HCT116 (cell line): ENCODE data around the gene MISP3. TPM values are rescaled to one million over a fixed set of nuclear protein-coding genes. Genes with fewer than 3 reads are reported as not detected.

Experiments
- ATAC-seq: fragments of 200-7000 bp; cut with Tn5 transposase; 2 replicates; pipeline ENCODE4 v1.9.1; 2020; ENCODE audit warnings: mild to moderate bottlenecking, moderate library complexity
- BruUV-seq: library from RNA; stranded (reverse); fragments of 400-500 nt; replicated peaks from 2 replicates; lab custom pipeline; 2021; lab: Mats Ljungman, UMichigan
- CTCF ChIA-PET: fragments of 300-600 bp; sonication (Branson Sonifier 250); formaldehyde crosslinking; loops from one replicate; lab custom pipeline; 2021; ENCODE audit warnings: antibody characterized with exemption; lab: Charles Lee
- POLR2A ChIA-PET: fragments of 300-600, 350-600 bp; sonication (Branson Sonifier 250); formaldehyde crosslinking; loops from one replicate; lab custom pipeline; 2021; ENCODE audit warnings: antibody characterized with exemption; lab: Charles Lee
- RAD21 ChIA-PET, 2 experiments: fragments of 300-600 bp; sonication (Branson Sonifier 250); formaldehyde crosslinking; loops; one replicate each; lab custom pipeline; 2023; ENCODE audit warnings: low total read pairs in 2 of 2; ENCODE audit not compliant: uncharacterized antibody in 2 of 2, unreplicated experiment in 2 of 2, low non-redundant PET in 1 of 2; lab: Charles Lee
- DNase-seq: peaks from one replicate; pipeline ENCODE4 v3.0.0-alpha.2; 2010; ENCODE audit warnings: low read depth, low spot score
- H2AFZ ChIP-seq: fragments of 200-600 bp; shearing (Covaris generic), sonication (generic); 2 replicates; pipeline ENCODE4 v1.6.1; 2017; ENCODE audit warnings: low read depth, mixed run types, mixed read lengths, antibody characterized with exemption, low read length; ENCODE audit not compliant: poor library complexity, severe bottlenecking
- H3K27ac ChIP-seq: 2 replicates; pipeline ENCODE4 v1.5.1; 2012; ENCODE audit warnings: low read depth, low read length
- H3K27me3 ChIP-seq: fragments of 200-600 bp; sonication (generic); 2 replicates; pipeline ENCODE4 v1.6.1; 2016; ENCODE audit warnings: mixed run types, low read length, mixed read lengths; ENCODE audit not compliant: insufficient read depth
- H3K36me3 ChIP-seq, 2 experiments: fragments of 200-500 bp in 1 of 2; fragments of 200-600 bp in 1 of 2; sonication (Bioruptor generic) in 1 of 2; sonication (generic) in 1 of 2; 2 replicates each; pipeline versions ENCODE4 v1.5.1 to v1.6.1; 2014 to 2016; ENCODE audit warnings: low read length in 2 of 2, inconsistent platforms in 1 of 2, mixed read lengths in 1 of 2, mixed run types in 1 of 2; ENCODE audit not compliant: insufficient read depth in 2 of 2, control insufficient read depth in 1 of 2
- H3K4me1 ChIP-seq, 2 experiments: fragments of 200-600 bp in 1 of 2; sonication (generic) in 1 of 2; 2 replicates each; pipeline versions ENCODE4 v1.5.1 to v1.6.1; 2012 to 2017; ENCODE audit warnings: low read length in 2 of 2, inconsistent platforms in 1 of 2, mild to moderate bottlenecking in 1 of 2, mixed read lengths in 1 of 2, mixed run types in 1 of 2, moderate library complexity in 1 of 2; ENCODE audit not compliant: insufficient read depth in 2 of 2, control insufficient read depth in 1 of 2
- H3K4me2 ChIP-seq: fragments of 200-600 bp; sonication (generic); 2 replicates; pipeline ENCODE4 v1.6.1; 2017; ENCODE audit warnings: mixed run types, low read length, mixed read lengths
- H3K4me3 ChIP-seq, 2 experiments: fragments of 200-600 bp in 1 of 2; sonication (generic) in 1 of 2; replicated peaks in 1 of 2; 2 replicates each; pipeline ENCODE4 v1.5.1; 2011 to 2016; ENCODE audit warnings: low read length in 2 of 2, control low read depth in 1 of 2, low read depth in 1 of 2, mild to moderate bottlenecking in 1 of 2, mixed read lengths in 1 of 2, mixed run types in 1 of 2
- H3K79me2 ChIP-seq: fragments of 200-600 bp; sonication (generic); 2 replicates; pipeline ENCODE4 v1.6.1; 2017; ENCODE audit warnings: mild to moderate bottlenecking, mixed run types, low read length, moderate library complexity, mixed read lengths; ENCODE audit not compliant: insufficient read depth
- H3K9ac ChIP-seq: fragments of 200-600 bp; sonication (generic); 2 replicates; pipeline ENCODE4 v1.6.1; 2016; ENCODE audit warnings: low read length, mixed read lengths
- H3K9me2 ChIP-seq: fragments of 200-600 bp; sonication (generic), shearing (Covaris generic); 2 replicates; pipeline ENCODE4 v1.6.1; 2017; ENCODE audit warnings: mixed run types, mild to moderate bottlenecking, moderate library complexity; ENCODE audit not compliant: insufficient read depth
- H3K9me3 ChIP-seq, 2 experiments: fragments of 200-500 bp in 1 of 2; fragments of 200-600 bp in 1 of 2; sonication (Bioruptor generic) in 1 of 2; sonication (generic) in 1 of 2; 2 replicates each; pipeline ENCODE4 v1.6.1; 2014 to 2017; ENCODE audit warnings: low read length in 2 of 2, mixed read lengths in 2 of 2, inconsistent platforms in 1 of 2, low read depth in 1 of 2, mild to moderate bottlenecking in 1 of 2, mixed run types in 1 of 2, moderate library complexity in 1 of 2; ENCODE audit not compliant: control insufficient read depth in 1 of 2, insufficient read depth in 1 of 2
- H4K20me1 ChIP-seq: fragments of 200-600 bp; sonication (generic), shearing (Covaris generic); 2 replicates; pipeline ENCODE4 v1.6.1; 2017; ENCODE audit warnings: mixed run types, mild to moderate bottlenecking, moderate library complexity; ENCODE audit not compliant: insufficient read depth
- ATF3 ChIP-seq: IDR thresholded peaks from 2 replicates; pipeline ENCODE4 v1.6.1; 2012
- CBX3 ChIP-seq: IDR thresholded peaks from 2 replicates; pipeline ENCODE4 v1.6.1; 2012; ENCODE audit warnings: low read depth
- CEBPB ChIP-seq: IDR thresholded peaks from 2 replicates; pipeline ENCODE4 v1.6.1; 2012; ENCODE audit warnings: low read depth
- EZH2 ChIP-seq: fragments of 200-600 bp; sonication (generic); IDR thresholded peaks from 2 replicates; pipeline ENCODE4 v1.6.1; 2017; ENCODE audit warnings: antibody characterized with exemption, mixed run types
- EZH2phosphoT487 ChIP-seq: fragments of 200-600 bp; IDR thresholded peaks from 2 replicates; pipeline ENCODE4 v1.6.1; 2018; ENCODE audit warnings: antibody characterized with exemption, borderline replicate concordance
- FOSL1 ChIP-seq: IDR thresholded peaks from 2 replicates; pipeline ENCODE4 v1.6.1; 2012; ENCODE audit warnings: low read depth
- JUND ChIP-seq: IDR thresholded peaks from 2 replicates; pipeline ENCODE4 v1.6.1; 2012
- REST ChIP-seq: IDR thresholded peaks from 2 replicates; pipeline ENCODE4 v1.6.1; 2012; ENCODE audit warnings: low read depth
- SIN3A ChIP-seq: IDR thresholded peaks from 2 replicates; pipeline ENCODE4 v1.6.1; 2012; ENCODE audit warnings: low read depth
- SRF ChIP-seq: IDR thresholded peaks from 2 replicates; pipeline ENCODE4 v1.6.1; 2012; ENCODE audit warnings: low read depth
- ZBTB33 ChIP-seq: IDR thresholded peaks from 2 replicates; pipeline ENCODE4 v1.6.1; 2011; ENCODE audit warnings: mild to moderate bottlenecking, low read length, moderate library complexity; ENCODE audit not compliant: insufficient replicate concordance; ENCODE audit errors: extremely low read depth
- intact Hi-C: fragments of 100-400 bp; cut with micrococcal nuclease; formaldehyde crosslinking; loops from 2 replicates; pipeline ENCODE4 v1.10.0; 2022
- total RNA-seq: library from RNA; stranded (reverse); gene quantifications from one replicate; pipeline ENCODE4 v1.2.1, GENCODE V29; 2021; ENCODE audit not compliant: unreplicated experiment

The MISP3 gene
- total RNA-seq, 1 experiment from 2014 or later: 5.2 TPM

- ChIA-PET CTCF (no interaction called here), RAD21 (no interaction called here), POLR2A (no interaction called here)
- intact Hi-C loops: no loop called here
- H2AFZ ChIP-seq: no peak overlapping the region
- no peak overlapping the region for H3K4me2 ChIP-seq
- H3K79me2 ChIP-seq: no peaks in the 10 kb centered on the region
- no peaks in the 10 kb centered on the region for H3K9me3 ChIP-seq
- no peaks in the 10 kb centered on the region for H4K20me1 ChIP-seq
- DNase-seq (no peak), ATAC-seq (no peak)
- no peaks in the 10 kb centered on the region for H3K36me3 ChIP-seq
- no peak overlapping the region for H3K27ac ChIP-seq
- H3K4me1 ChIP-seq: peaks cover 22 to 30% of the 10 kb centered on the region in 2 experiments
- H3K4me3 ChIP-seq: no peak overlapping the region
- H3K9ac ChIP-seq: no peak overlapping the region
- H3K27me3 ChIP-seq: no peaks in the 10 kb centered on the region
- H3K9me2 ChIP-seq: no peaks in the 10 kb centered on the region
- no TSS peak for BruUV-seq
- TF ChIP-seq REST: no peak
- TF ChIP-seq EZH2: no peak
- TF ChIP-seq ATF3: no peak
- TF ChIP-seq ZBTB33: no peak
- TF ChIP-seq JUND: no peak
- TF ChIP-seq FOSL1: no peak
- no peak for TF ChIP-seq SIN3A
- no peak for TF ChIP-seq CEBPB
- no peak for TF ChIP-seq CBX3
- no peak for TF ChIP-seq EZH2phosphoT487
- TF ChIP-seq SRF: no peak
These were observed 10.1 kb upstream of the MISP3 start for GRCh38 chr19:14062558-14062855.
